Measurements from ENCODE around the gene CAPN13. TPM values are rescaled to one million over a fixed set of nuclear protein-coding genes. Genes with fewer than 3 reads are reported as not detected.

Gene CAPN13
- total RNA-seq, 1 donor from 2014 or later: 19.2 TPM

DNA sequence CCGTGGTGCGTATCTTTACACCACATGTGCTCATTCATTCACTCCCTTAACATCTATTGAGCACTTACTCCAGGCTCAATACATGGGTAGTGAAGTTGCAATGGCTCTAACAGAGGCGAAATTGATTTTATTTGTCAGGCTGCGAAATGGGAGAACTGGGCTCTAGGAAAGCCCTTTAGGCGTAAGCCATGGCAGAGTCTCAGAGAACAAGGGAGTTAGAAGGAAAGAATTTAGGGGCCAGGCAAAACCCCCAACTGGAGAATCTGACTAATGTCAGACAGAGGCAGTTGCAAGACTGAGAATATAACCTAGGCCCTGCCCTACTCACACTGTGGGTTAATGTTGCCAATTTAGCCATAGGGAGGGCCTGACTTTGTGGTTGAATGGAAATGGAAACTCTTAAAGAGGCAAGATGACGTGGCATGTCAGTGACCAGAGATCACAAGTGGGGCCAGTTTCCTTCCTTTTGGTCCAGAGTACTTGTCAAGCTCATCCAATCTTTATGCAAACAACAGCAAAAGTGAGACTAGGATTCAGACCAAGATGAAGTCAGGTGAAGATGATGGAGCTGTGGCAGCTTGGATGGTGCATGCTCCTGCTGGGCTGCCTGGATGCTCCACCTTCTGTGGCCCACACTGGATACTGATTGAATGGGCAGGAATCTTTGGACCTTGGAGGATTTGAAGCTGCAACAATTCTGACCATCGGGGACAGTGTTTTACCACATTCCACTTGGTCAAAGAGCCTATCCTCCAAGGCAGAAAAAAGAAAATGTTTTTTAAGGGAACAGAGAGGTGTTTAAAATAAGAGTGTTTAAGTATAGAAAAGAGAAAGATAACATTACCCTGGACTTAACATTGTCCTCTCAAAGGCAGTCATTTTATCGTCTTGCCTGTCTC is 92.2 kb downstream of the CAPN13 start:
- DNase-seq: peak; percentile 18
- no peak for TF ChIP-seq CTCF (IDR thresholded peaks at IDR 0.05)
- intact Hi-C loops (cut with DNase I): loop anchor here (5.0 to 10.0 kb wide), 2 partner anchors 460 to 617 kb away; no protein-coding TSS in a partner anchor

DNA sequence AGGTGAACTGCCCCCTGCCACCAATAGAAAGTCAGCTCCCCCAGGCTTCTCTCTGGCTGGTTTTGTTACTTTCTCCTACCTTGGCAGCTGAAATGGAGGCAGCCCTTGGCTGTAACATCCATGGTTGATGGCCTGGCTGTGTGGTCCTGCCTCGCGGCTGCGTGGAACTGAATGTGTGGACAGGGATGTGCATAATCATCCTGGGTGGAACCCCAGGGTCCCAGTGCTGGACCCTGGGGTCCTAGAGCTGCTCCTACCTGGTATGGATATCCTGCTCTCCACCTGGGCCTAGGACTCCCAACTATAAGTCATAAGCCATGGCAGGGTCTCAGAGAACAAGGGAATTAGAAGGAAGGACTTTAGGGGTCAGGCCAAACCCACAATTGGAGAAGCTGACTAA is 93.5 kb downstream of the CAPN13 start:
- H3K27ac ChIP-seq: no peak overlapping the region
- no peaks in the 10 kb centered on the region for H3K27me3 ChIP-seq
- no peaks in the 10 kb centered on the region for H3K36me3 ChIP-seq
- H3K4me3 ChIP-seq: no peak overlapping the region
- no peaks in the 10 kb centered on the region for H3K9me3 ChIP-seq
- no peak for TF ChIP-seq CTCF (IDR thresholded peaks at IDR 0.05)
- no peak for ATAC-seq
- no peak for DNase-seq
- H3K4me1 ChIP-seq: no peaks in the 10 kb centered on the region
- intact Hi-C loops (cut with DNase I): loop anchor here (5.0 to 10.0 kb wide), 2 partner anchors 461 to 619 kb away; no protein-coding TSS in a partner anchor

More for the DNA sequence above, 92.2 kb downstream of the CAPN13 start:
- no peaks in the 10 kb centered on the region for H3K36me3 ChIP-seq
- H3K27ac ChIP-seq: no peak overlapping the region
- no peak overlapping the region for H3K4me3 ChIP-seq
- H3K9me3 ChIP-seq: no peaks in the 10 kb centered on the region
- ATAC-seq: no peak
- no peaks in the 10 kb centered on the region for H3K27me3 ChIP-seq
- no peaks in the 10 kb centered on the region for H3K4me1 ChIP-seq

DNA sequence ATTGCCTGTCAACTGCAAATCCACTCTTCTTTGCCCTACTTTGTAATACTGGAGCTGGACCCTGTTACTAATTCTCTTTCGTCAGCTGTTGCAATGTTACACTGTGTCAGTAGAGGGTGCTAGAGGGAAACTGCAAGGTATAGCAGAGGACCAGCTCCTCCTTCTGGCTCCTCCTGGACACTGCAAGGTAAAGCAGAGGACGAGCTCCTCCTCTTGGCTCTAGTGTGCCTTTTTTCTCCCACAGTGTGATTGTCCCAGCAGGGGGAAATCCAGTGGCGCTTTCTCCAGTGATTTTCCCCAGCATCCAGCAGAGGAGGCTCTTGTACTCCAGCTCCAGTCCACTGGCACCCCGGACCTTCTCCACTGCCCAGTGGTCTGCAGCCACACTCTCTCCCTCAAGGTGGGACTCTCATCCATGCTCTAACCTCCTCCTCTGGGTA is 95.6 kb downstream of the CAPN13 start:
- DNase-seq (peak; percentile 83), ATAC-seq (peak; percentile 93)
- H3K4me3 ChIP-seq: no peak overlapping the region
- H3K36me3 ChIP-seq: no peaks in the 10 kb centered on the region
- peak; percentile 100 for TF ChIP-seq CTCF (IDR thresholded peaks at IDR 0.05)
- H3K4me1 ChIP-seq: no peaks in the 10 kb centered on the region
- H3K27me3 ChIP-seq: no peaks in the 10 kb centered on the region
- intact Hi-C loops (cut with DNase I): loop anchor here (5.0 to 10.0 kb wide), 2 partner anchors 463 to 621 kb away; no protein-coding TSS in a partner anchor
- H3K27ac ChIP-seq: no peak overlapping the region
- no peaks in the 10 kb centered on the region for H3K9me3 ChIP-seq

DNA sequence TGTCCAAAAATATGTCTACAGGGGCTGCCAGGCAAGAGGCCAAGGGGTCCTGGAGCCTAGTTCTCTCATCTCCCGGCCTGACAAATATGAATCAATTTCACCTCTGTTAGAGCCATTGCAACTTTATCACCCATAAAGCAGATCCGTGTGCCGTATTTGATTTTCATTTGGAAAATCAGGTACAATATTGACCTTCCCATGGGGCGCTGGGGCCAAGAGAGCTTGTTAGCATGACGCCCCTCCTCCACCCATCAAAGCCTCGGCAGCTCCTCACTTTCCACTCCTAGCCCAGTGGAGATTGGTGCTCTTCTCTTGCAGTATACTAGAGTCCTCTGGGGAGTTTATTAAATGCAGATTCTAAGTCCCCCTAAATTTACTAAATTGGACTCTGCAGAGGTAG is 96.8 kb downstream of the CAPN13 start:
- Histone ChIP-seq H3K27me3 (no peaks in the 10 kb centered on the region), H3K4me1 (no peaks in the 10 kb centered on the region), H3K36me3 (no peaks in the 10 kb centered on the region), H3K9me3 (no peaks in the 10 kb centered on the region), H3K4me3 (no peak overlapping the region), H3K27ac (no peak overlapping the region)
- intact Hi-C loops (cut with DNase I): loop anchor here (5.0 to 10.0 kb wide), 2 partner anchors 464 to 622 kb away; no protein-coding TSS in a partner anchor
- DNase-seq (peak; percentile 8), ATAC-seq (no peak)
- no peak for TF ChIP-seq CTCF (IDR thresholded peaks at IDR 0.05)

DNA sequence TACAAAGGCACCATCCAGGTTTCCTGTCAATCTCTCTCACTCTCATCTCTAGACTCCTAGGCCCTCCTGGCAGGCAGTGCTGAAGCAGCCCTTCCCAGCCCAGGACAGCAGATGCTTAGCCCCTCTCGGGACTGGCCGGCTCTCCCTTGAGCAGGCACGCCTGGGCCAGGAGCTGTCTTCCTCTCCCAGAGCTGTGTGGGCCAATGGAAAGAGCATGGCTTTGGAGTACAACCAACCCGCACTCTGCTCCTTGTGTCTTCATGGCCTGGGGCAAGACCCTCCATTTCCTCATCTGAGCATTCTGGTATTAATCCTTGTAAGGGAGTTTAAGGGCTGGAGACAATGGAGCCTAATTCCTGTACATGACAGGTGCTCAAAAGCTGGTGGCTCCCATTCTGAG is 97.2 kb downstream of the CAPN13 start:
- H3K4me1 ChIP-seq: no peaks in the 10 kb centered on the region
- H3K9me3 ChIP-seq: no peaks in the 10 kb centered on the region
- intact Hi-C loops (cut with DNase I): loop anchor here (5.0 to 10.0 kb wide), 2 partner anchors 465 to 622 kb away; no protein-coding TSS in a partner anchor
- H3K36me3 ChIP-seq: no peaks in the 10 kb centered on the region
- no peak overlapping the region for H3K27ac ChIP-seq
- no peak overlapping the region for H3K4me3 ChIP-seq
- no peak for TF ChIP-seq CTCF (IDR thresholded peaks at IDR 0.05)
- no peak for ATAC-seq
- peak; percentile 36 for DNase-seq
- no peaks in the 10 kb centered on the region for H3K27me3 ChIP-seq

Measured in upper lobe of right lung (tissue), 1 donor.